ENCODE results near the gene SERPINB12. TPM values are rescaled to one million over a fixed set of nuclear protein-coding genes. Genes with fewer than 3 reads are reported as not detected.

The SERPINB12 gene
- total and polyA plus RNA-seq, 3 experiments from 2014 or later, result not detected

DNA sequence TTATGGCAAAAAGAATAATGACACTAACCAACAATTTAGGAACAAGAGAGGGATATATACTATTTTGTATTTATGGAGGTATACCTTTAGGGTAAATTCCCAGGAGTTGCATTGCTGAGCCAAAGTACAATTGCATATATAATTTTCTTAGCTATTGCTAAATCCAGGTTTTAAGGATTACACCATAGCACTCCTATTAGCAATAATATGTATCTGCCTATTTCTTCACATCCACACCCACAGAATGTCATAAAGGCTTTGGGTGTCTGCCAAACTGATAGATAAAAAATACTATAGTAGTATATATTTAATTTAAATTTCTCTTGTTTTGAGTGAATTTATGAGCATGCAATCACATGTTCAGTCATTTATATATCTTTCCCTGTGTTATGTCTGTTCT, 33.5 kb downstream of the SERPINB12 start:
- Mint-ChIP-seq H3K4me1 (no peaks in the 10 kb centered on the region), H3K9me3 (no peaks in the 10 kb centered on the region), H3K27ac (no peak overlapping the region), H3K36me3 (no peaks in the 10 kb centered on the region), H3K27me3 (peaks cover 0 to 19% of the 10 kb centered on the region in 2 donors), H3K4me3 (no peak overlapping the region)
- Histone ChIP-seq H3K36me3 (ENCODE audit: insufficient read depth, low read length) (no peaks in the 10 kb centered on the region), H3K9me3 (ENCODE audit: low read length) (no peaks in the 10 kb centered on the region), H3K27me3 (ENCODE audit: insufficient read depth, low read length, poor library complexity, severe bottlenecking) (no peaks in the 10 kb centered on the region), H3K27ac (ENCODE audit: low read depth, low read length) (no peak overlapping the region), H3K4me1 (ENCODE audit: insufficient read depth, low read length) (no peaks in the 10 kb centered on the region), H3K4me3 (ENCODE audit: low read length) (no peak overlapping the region)
- ChIA-PET POLR2A (no interaction called here), CTCF (no interaction called here)
- DNase-seq, result no peak

DNA sequence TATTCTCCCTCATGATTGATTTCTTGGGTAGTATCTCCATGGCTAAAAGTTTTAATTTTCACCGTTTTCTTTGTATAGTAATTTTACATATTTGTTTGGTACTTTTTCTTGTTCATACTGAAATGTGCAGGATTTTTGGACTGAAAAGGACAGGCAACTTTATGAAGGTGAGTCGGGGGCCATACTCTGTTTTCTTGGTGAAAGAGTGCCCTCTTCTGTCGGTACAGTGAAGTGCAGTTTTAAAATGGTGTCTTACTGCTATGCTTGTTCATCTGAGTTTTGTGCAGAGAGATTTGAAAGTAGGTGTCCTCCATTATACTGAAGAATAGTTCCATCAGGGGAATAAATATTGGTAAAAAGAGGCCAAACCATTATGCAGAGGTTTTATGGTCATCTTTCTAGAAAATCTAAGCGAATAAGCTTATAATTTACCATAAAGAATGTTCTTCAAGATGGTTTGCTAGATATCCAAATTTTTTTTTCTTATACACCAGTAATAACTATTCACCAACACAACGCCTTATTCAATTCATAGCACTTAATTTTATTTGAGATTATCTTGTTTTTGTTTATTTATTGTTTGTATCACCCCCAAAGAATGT, 36.3 kb downstream of the SERPINB12 start:
- H3K27ac ChIP-seq (ENCODE audit: low read depth, low read length), result no peak overlapping the region
- no peaks in the 10 kb centered on the region for H3K4me1 ChIP-seq (ENCODE audit: insufficient read depth, low read length)
- H3K9me3 Mint-ChIP-seq, result no peaks in the 10 kb centered on the region
- peaks cover 3 to 11% of the 10 kb centered on the region in 2 donors for H3K27me3 Mint-ChIP-seq
- no peaks in the 10 kb centered on the region for H3K36me3 Mint-ChIP-seq
- ChIA-PET CTCF (interaction anchor here (1.6 kb wide), 1 partner anchor 60 kb away, joined by 5 read pairs; no protein-coding TSS in a partner anchor), POLR2A (no interaction called here)
- no peaks in the 10 kb centered on the region for H3K36me3 ChIP-seq (ENCODE audit: insufficient read depth, low read length)
- no peaks in the 10 kb centered on the region for H3K4me1 Mint-ChIP-seq
- H3K27ac Mint-ChIP-seq, result no peak overlapping the region
- H3K4me3 ChIP-seq (ENCODE audit: low read length), result no peak overlapping the region
- H3K27me3 ChIP-seq (ENCODE audit: insufficient read depth, low read length, poor library complexity, severe bottlenecking), result no peaks in the 10 kb centered on the region
- no peaks in the 10 kb centered on the region for H3K9me3 ChIP-seq (ENCODE audit: low read length)
- no peak for DNase-seq
- H3K4me3 Mint-ChIP-seq, result no peak overlapping the region

DNA sequence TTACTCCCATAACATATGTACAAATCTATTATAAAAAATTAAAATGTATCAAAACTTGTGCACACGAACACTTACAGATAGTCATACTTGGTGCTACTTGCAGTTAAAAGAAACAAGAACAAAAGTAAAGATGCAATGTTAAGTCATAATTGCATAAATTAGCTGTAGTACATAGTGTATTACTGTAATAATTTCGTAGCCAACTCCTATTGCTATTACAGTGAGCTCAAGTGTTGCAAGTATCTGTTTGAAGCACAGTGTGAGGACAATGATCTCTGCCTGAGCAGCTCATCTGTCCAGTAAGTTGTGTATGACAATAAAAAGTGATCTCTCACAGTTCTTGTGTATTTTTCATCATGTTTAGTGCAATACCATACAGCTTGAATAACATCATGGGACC, 37.4 kb downstream of the SERPINB12 start:
- H3K4me1 ChIP-seq (ENCODE audit: insufficient read depth, low read length), result no peaks in the 10 kb centered on the region
- CTCF ChIA-PET, result no interaction called here
- no peaks in the 10 kb centered on the region for H3K36me3 ChIP-seq (ENCODE audit: insufficient read depth, low read length)
- POLR2A ChIA-PET, result no interaction called here
- Mint-ChIP-seq H3K4me1 (no peaks in the 10 kb centered on the region), H3K9me3 (no peaks in the 10 kb centered on the region), H3K4me3 (no peak overlapping the region), H3K36me3 (no peaks in the 10 kb centered on the region), H3K27me3 (peaks cover 3 to 16% of the 10 kb centered on the region in 2 donors), H3K27ac (no peak overlapping the region)
- no peaks in the 10 kb centered on the region for H3K27me3 ChIP-seq (ENCODE audit: insufficient read depth, low read length, poor library complexity, severe bottlenecking)
- no peak overlapping the region for H3K27ac ChIP-seq (ENCODE audit: low read depth, low read length)
- DNase-seq, result no peak
- H3K4me3 ChIP-seq (ENCODE audit: low read length), result no peak overlapping the region
- no peaks in the 10 kb centered on the region for H3K9me3 ChIP-seq (ENCODE audit: low read length)

DNA sequence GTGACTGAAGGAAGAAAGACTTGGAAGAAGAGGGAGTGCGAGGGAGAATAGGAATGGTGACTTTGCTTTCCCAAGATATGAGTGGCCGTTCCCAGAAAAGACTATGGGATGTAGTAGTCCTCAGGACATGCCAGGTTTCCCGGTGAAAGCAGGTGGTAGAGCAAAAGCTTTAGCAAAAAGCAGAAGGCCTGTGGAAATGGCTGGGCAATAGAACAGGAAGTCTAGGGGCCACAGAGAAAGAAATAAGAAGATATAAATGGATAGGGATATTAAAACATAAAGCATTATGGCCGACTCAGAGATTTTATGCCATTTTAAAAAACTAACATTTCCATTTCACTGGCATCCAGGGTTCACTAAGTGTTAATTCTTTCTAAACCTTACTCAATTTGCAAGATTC, 43.8 kb downstream of the SERPINB12 start:
- Histone ChIP-seq H3K4me1 (ENCODE audit: insufficient read depth, low read length) (no peaks in the 10 kb centered on the region), H3K9me3 (ENCODE audit: low read length) (no peaks in the 10 kb centered on the region), H3K27ac (ENCODE audit: low read depth, low read length) (no peak overlapping the region), H3K36me3 (ENCODE audit: insufficient read depth, low read length) (no peaks in the 10 kb centered on the region), H3K4me3 (ENCODE audit: low read length) (no peak overlapping the region), H3K27me3 (ENCODE audit: insufficient read depth, low read length, poor library complexity, severe bottlenecking) (no peaks in the 10 kb centered on the region)
- H3K27ac Mint-ChIP-seq, result no peak overlapping the region
- H3K9me3 Mint-ChIP-seq, result no peaks in the 10 kb centered on the region
- no peak for DNase-seq
- POLR2A ChIA-PET, result no interaction called here
- H3K36me3 Mint-ChIP-seq, result no peaks in the 10 kb centered on the region
- no peak overlapping the region for H3K4me3 Mint-ChIP-seq
- CTCF ChIA-PET, result no interaction called here
- no peaks in the 10 kb centered on the region for H3K4me1 Mint-ChIP-seq
- H3K27me3 Mint-ChIP-seq, result peaks cover 4 to 15% of the 10 kb centered on the region in 2 donors

DNA sequence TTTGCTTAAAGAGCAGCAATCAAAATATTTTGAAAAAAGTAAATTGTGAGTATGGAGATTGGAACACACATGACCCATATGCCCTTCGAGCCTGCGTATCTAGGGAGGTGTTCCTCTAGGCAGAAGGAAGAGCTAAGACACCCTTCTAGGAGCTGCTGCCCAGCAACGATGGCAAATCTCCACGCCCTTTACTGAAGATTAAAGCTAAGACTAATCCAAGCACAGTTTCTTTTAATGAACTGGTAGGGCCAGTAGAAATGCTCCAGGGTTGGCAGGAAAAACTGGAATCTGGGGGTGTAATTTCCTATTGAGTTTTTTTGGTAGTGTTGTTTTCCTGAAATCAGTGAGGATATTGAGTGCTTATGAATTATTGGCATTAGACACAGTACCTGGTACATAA, 44.3 kb downstream of the SERPINB12 start:
- POLR2A ChIA-PET, result no interaction called here
- no peak for DNase-seq
- H3K9me3 Mint-ChIP-seq, result no peaks in the 10 kb centered on the region

DNA sequence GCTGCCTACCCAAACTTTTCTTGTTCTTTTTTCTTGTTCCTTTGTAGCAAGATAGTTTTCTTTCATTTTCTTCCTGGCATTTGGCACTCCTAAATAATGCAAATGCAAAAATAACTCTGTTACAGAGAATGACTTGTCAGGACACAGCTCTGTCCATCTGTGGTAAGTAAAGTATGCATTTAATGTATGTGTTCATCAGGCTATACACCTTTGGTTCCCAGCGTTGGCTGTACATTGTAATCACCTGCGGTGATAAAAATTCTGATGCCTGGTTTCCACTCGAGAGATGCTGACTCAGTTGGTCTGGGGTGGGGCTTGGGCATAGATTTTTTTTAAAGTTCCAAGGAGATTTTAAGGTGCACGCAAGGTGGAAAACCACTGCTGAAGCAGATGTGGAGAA, 44.8 kb downstream of the SERPINB12 start, which contains the start of gene SERPINB13:
SERPINB13 (plus strand) TSS at position 378 of the 400 bp plus-strand sequence. CDS start 1,325 bp downstream, outside the sequence.
- no peaks in the 10 kb centered on the region for H3K27me3 ChIP-seq (ENCODE audit: insufficient read depth, low read length, poor library complexity, severe bottlenecking)
- ChIA-PET POLR2A (no interaction called here), CTCF (no interaction called here)
- no peaks in the 10 kb centered on the region for H3K36me3 ChIP-seq (ENCODE audit: insufficient read depth, low read length)
- no peak within 1 kb of the TSS for H3K4me3 Mint-ChIP-seq
- H3K9me3 Mint-ChIP-seq, result no peaks in the 10 kb centered on the region
- no peak within 1 kb of the TSS for H3K27ac ChIP-seq (ENCODE audit: low read depth, low read length)
- no peaks in the 10 kb centered on the region for H3K36me3 Mint-ChIP-seq
- no peak within 1 kb of the TSS for H3K4me3 ChIP-seq (ENCODE audit: low read length)
- no peak for DNase-seq
- H3K27me3 Mint-ChIP-seq, result peaks cover 4 to 15% of the 10 kb centered on the region in 2 donors
- H3K9me3 ChIP-seq (ENCODE audit: low read length), result no peaks in the 10 kb centered on the region
- H3K4me1 ChIP-seq (ENCODE audit: insufficient read depth, low read length), result no peaks in the 10 kb centered on the region
- H3K4me1 Mint-ChIP-seq, result no peaks in the 10 kb centered on the region
- H3K27ac Mint-ChIP-seq, result peak within 1 kb of the TSS in 1 of 8 donors; percentile 63

More for the DNA sequence above, 44.3 kb downstream of the SERPINB12 start:
- H3K27ac ChIP-seq (ENCODE audit: low read depth, low read length), result no peak overlapping the region
- no peaks in the 10 kb centered on the region for H3K9me3 ChIP-seq (ENCODE audit: low read length)
- H3K36me3 ChIP-seq (ENCODE audit: insufficient read depth, low read length), result no peaks in the 10 kb centered on the region
- Mint-ChIP-seq H3K27ac (no peak overlapping the region), H3K4me1 (no peaks in the 10 kb centered on the region), H3K36me3 (no peaks in the 10 kb centered on the region), H3K4me3 (no peak overlapping the region), H3K27me3 (peaks cover 6 to 15% of the 10 kb centered on the region in 2 donors)
- H3K4me1 ChIP-seq (ENCODE audit: insufficient read depth, low read length), result no peaks in the 10 kb centered on the region
- no peaks in the 10 kb centered on the region for H3K27me3 ChIP-seq (ENCODE audit: insufficient read depth, low read length, poor library complexity, severe bottlenecking)
- no peak overlapping the region for H3K4me3 ChIP-seq (ENCODE audit: low read length)
- CTCF ChIA-PET, result no interaction called here

DNA sequence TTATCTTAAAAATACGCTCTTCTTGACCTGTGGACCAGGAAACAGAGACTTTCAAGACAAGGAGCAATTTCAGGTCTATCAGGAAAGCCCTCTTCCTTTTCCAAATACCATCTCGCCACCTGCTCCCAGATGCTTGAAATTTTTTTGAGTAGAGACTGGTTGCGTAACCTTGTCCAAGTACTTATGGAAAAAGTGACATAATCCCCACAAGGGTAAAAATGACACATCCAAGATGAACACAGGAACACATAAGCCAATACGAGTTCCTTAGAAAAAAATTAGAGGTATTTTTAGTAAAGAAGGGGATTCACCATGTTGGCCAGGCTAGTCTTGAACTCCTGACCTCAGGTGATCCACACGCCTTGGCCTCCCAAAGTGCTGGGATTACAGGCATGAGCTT, 46.7 kb downstream of the SERPINB12 start:
- POLR2A ChIA-PET, result no interaction called here
- Mint-ChIP-seq H3K27me3 (peaks cover 4 to 12% of the 10 kb centered on the region in 2 donors), H3K9me3 (no peaks in the 10 kb centered on the region), H3K36me3 (no peaks in the 10 kb centered on the region), H3K4me1 (no peaks in the 10 kb centered on the region), H3K4me3 (no peak overlapping the region), H3K27ac (no peak overlapping the region)
- Histone ChIP-seq H3K27ac (ENCODE audit: low read depth, low read length) (no peak overlapping the region), H3K27me3 (ENCODE audit: insufficient read depth, low read length, poor library complexity, severe bottlenecking) (no peaks in the 10 kb centered on the region), H3K36me3 (ENCODE audit: insufficient read depth, low read length) (no peaks in the 10 kb centered on the region), H3K9me3 (ENCODE audit: low read length) (no peaks in the 10 kb centered on the region), H3K4me3 (ENCODE audit: low read length) (no peak overlapping the region), H3K4me1 (ENCODE audit: insufficient read depth, low read length) (no peaks in the 10 kb centered on the region)
- CTCF ChIA-PET, result no interaction called here
- no peak for DNase-seq

DNA sequence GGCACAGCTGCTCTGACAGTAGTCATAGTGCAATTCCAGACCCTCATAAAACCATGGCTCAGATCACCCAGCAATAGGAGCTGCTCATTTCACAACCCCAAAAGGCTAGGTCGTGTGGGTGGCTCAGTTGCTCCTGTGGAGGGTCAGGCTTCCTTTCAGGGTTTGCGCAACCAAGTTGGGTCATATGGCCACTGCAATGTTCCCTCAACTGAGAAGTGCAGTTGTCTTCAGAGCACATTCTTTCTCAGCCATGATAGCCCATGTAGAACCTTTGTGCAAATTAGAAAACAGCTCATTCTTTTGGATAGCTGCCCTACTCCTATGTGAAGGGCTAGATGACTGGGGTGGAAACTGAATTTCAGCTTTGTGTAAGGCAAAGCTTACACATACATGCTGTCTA, 48.2 kb downstream of the SERPINB12 start:
- Histone ChIP-seq H3K27ac (ENCODE audit: low read depth, low read length) (no peak overlapping the region), H3K4me1 (ENCODE audit: insufficient read depth, low read length) (no peaks in the 10 kb centered on the region), H3K36me3 (ENCODE audit: insufficient read depth, low read length) (no peaks in the 10 kb centered on the region), H3K9me3 (ENCODE audit: low read length) (no peaks in the 10 kb centered on the region), H3K4me3 (ENCODE audit: low read length) (no peak overlapping the region), H3K27me3 (ENCODE audit: insufficient read depth, low read length, poor library complexity, severe bottlenecking) (no peaks in the 10 kb centered on the region)
- Mint-ChIP-seq H3K27ac (no peak overlapping the region), H3K4me1 (no peaks in the 10 kb centered on the region), H3K4me3 (no peak overlapping the region), H3K27me3 (peaks cover 4 to 8% of the 10 kb centered on the region in 2 donors), H3K36me3 (no peaks in the 10 kb centered on the region), H3K9me3 (no peaks in the 10 kb centered on the region)
- DNase-seq, result no peak
- CTCF ChIA-PET, result no interaction called here
- POLR2A ChIA-PET, result no interaction called here
